ENCODE measurements around the gene FGD5. TPM values are rescaled to one million over a fixed set of nuclear protein-coding genes. Genes with fewer than 3 reads are reported as not detected.

Gene FGD5
- total RNA-seq, 2 donors from 2014 or later, result not detected

GRCh38 chr3:14779069-14779685 is 39.6 kb upstream of the FGD5 start:
- Mint-ChIP-seq H3K4me3 (no peak overlapping the region), H3K4me1 (no peaks in the 10 kb centered on the region), H3K27me3 (peaks cover 21% of the 10 kb centered on the region), H3K36me3 (ENCODE audit: low read depth) (no peaks in the 10 kb centered on the region), H3K27ac (no peak overlapping the region)
- no peak for ATAC-seq
- no peak for DNase-seq
- H3K9me3 ChIP-seq (ENCODE audit: control insufficient read depth, low read length, poor library complexity, severe bottlenecking), result no peaks in the 10 kb centered on the region

GRCh38 chr3:14780927-14781507 is 37.7 kb upstream of the FGD5 start:
- no peaks in the 10 kb centered on the region for H3K36me3 Mint-ChIP-seq (ENCODE audit: low read depth)
- H3K27ac Mint-ChIP-seq, result no peak overlapping the region
- no peak for DNase-seq
- no peaks in the 10 kb centered on the region for H3K4me1 Mint-ChIP-seq
- no peak for ATAC-seq
- H3K9me3 ChIP-seq (ENCODE audit: control insufficient read depth, low read length, poor library complexity, severe bottlenecking), result no peaks in the 10 kb centered on the region
- H3K4me3 Mint-ChIP-seq, result no peak overlapping the region
- H3K27me3 Mint-ChIP-seq, result peaks cover 34% of the 10 kb centered on the region

GRCh38 chr3:14783480-14784086 is 35.2 kb upstream of the FGD5 start:
- peaks cover 47% of the 10 kb centered on the region for H3K27me3 Mint-ChIP-seq
- ATAC-seq (no peak), DNase-seq (no peak)
- H3K27ac Mint-ChIP-seq, result no peak overlapping the region
- no peaks in the 10 kb centered on the region for H3K9me3 ChIP-seq (ENCODE audit: control insufficient read depth, low read length, poor library complexity, severe bottlenecking)
- no peaks in the 10 kb centered on the region for H3K36me3 Mint-ChIP-seq (ENCODE audit: low read depth)
- no peak overlapping the region for H3K4me3 Mint-ChIP-seq
- H3K4me1 Mint-ChIP-seq, result no peaks in the 10 kb centered on the region

GRCh38 chr3:14784087-14784681 is 34.6 kb upstream of the FGD5 start:
- Mint-ChIP-seq H3K4me3 (no peak overlapping the region), H3K27me3 (peaks cover 48% of the 10 kb centered on the region), H3K36me3 (ENCODE audit: low read depth) (no peaks in the 10 kb centered on the region), H3K4me1 (no peaks in the 10 kb centered on the region), H3K27ac (no peak overlapping the region)
- ATAC-seq (no peak), DNase-seq (no peak)
- no peaks in the 10 kb centered on the region for H3K9me3 ChIP-seq (ENCODE audit: control insufficient read depth, low read length, poor library complexity, severe bottlenecking)

- DNase-seq, result no peak
- no peak for ATAC-seq
- Mint-ChIP-seq H3K4me3 (no peak overlapping the region), H3K27ac (no peak overlapping the region), H3K4me1 (peaks cover 3% of the 10 kb centered on the region), H3K36me3 (ENCODE audit: low read depth) (peaks cover 2% of the 10 kb centered on the region), H3K27me3 (peaks cover 53% of the 10 kb centered on the region)
- no peaks in the 10 kb centered on the region for H3K9me3 ChIP-seq (ENCODE audit: control insufficient read depth, low read length, poor library complexity, severe bottlenecking)
Observed at GRCh38 chr3:14785207-14786155, 33.3 kb upstream of the FGD5 start.

GRCh38 chr3:14786369-14786768 is 32.4 kb upstream of the FGD5 start:
- no peak for DNase-seq
- H3K27ac Mint-ChIP-seq, result no peak overlapping the region
- no peak overlapping the region for H3K4me3 Mint-ChIP-seq
- H3K27me3 Mint-ChIP-seq, result peaks cover 62% of the 10 kb centered on the region
- peaks cover 6% of the 10 kb centered on the region for H3K4me1 Mint-ChIP-seq
- H3K9me3 ChIP-seq (ENCODE audit: control insufficient read depth, low read length, poor library complexity, severe bottlenecking), result no peaks in the 10 kb centered on the region
- H3K36me3 Mint-ChIP-seq (ENCODE audit: low read depth), result peaks cover 2% of the 10 kb centered on the region
- no peak for ATAC-seq

GRCh38 chr3:14787630-14788029 is 31.1 kb upstream of the FGD5 start:
- Mint-ChIP-seq H3K4me3 (no peak overlapping the region), H3K27ac (no peak overlapping the region), H3K4me1 (peaks cover 6% of the 10 kb centered on the region), H3K36me3 (ENCODE audit: low read depth) (peaks cover 2% of the 10 kb centered on the region), H3K27me3 (peaks cover 65% of the 10 kb centered on the region)
- H3K9me3 ChIP-seq (ENCODE audit: control insufficient read depth, low read length, poor library complexity, severe bottlenecking), result no peaks in the 10 kb centered on the region
- ATAC-seq (no peak), DNase-seq (no peak)

- no peaks in the 10 kb centered on the region for H3K9me3 ChIP-seq (ENCODE audit: control insufficient read depth, low read length, poor library complexity, severe bottlenecking)
- Mint-ChIP-seq H3K27me3 (peaks cover 66% of the 10 kb centered on the region), H3K27ac (no peak overlapping the region), H3K4me1 (peaks cover 6% of the 10 kb centered on the region), H3K36me3 (ENCODE audit: low read depth) (peaks cover 2% of the 10 kb centered on the region), H3K4me3 (no peak overlapping the region)
- no peak for ATAC-seq
- DNase-seq, result no peak
Observed at GRCh38 chr3:14788644-14789043, 30.1 kb upstream of the FGD5 start.

GRCh38 chr3:14789221-14789620 is 29.5 kb upstream of the FGD5 start:
- peaks cover 63% of the 10 kb centered on the region for H3K27me3 Mint-ChIP-seq
- DNase-seq, result no peak
- no peak overlapping the region for H3K4me3 Mint-ChIP-seq
- H3K4me1 Mint-ChIP-seq, result peaks cover 6% of the 10 kb centered on the region
- no peaks in the 10 kb centered on the region for H3K9me3 ChIP-seq (ENCODE audit: control insufficient read depth, low read length, poor library complexity, severe bottlenecking)
- H3K27ac Mint-ChIP-seq, result peak overlapping the region; percentile 62
- peaks cover 2% of the 10 kb centered on the region for H3K36me3 Mint-ChIP-seq (ENCODE audit: low read depth)
- ATAC-seq, result no peak

GRCh38 chr3:14789640-14790285 is 29.0 kb upstream of the FGD5 start:
- no peak for ATAC-seq
- Mint-ChIP-seq H3K27me3 (peaks cover 58% of the 10 kb centered on the region), H3K4me3 (no peak overlapping the region), H3K36me3 (ENCODE audit: low read depth) (peaks cover 2% of the 10 kb centered on the region), H3K27ac (peak overlapping the region; percentile 62), H3K4me1 (peaks cover 6% of the 10 kb centered on the region)
- no peak for DNase-seq
- no peaks in the 10 kb centered on the region for H3K9me3 ChIP-seq (ENCODE audit: control insufficient read depth, low read length, poor library complexity, severe bottlenecking)

- Mint-ChIP-seq H3K4me1 (peaks cover 6% of the 10 kb centered on the region), H3K36me3 (ENCODE audit: low read depth) (peaks cover 2% of the 10 kb centered on the region), H3K4me3 (no peak overlapping the region), H3K27ac (no peak overlapping the region), H3K27me3 (peaks cover 41% of the 10 kb centered on the region)
- peak; percentile 59 for ATAC-seq
- DNase-seq, result peak in 2 of 3 donors; percentile 24 to 32
- H3K9me3 ChIP-seq (ENCODE audit: control insufficient read depth, low read length, poor library complexity, severe bottlenecking), result no peaks in the 10 kb centered on the region
Observed at GRCh38 chr3:14791343-14791945, 27.3 kb upstream of the FGD5 start.

- no peaks in the 10 kb centered on the region for H3K9me3 ChIP-seq (ENCODE audit: control insufficient read depth, low read length, poor library complexity, severe bottlenecking)
- no peak overlapping the region for H3K4me3 Mint-ChIP-seq
- peaks cover 6% of the 10 kb centered on the region for H3K4me1 Mint-ChIP-seq
- no peak overlapping the region for H3K27ac Mint-ChIP-seq
- peaks cover 2% of the 10 kb centered on the region for H3K36me3 Mint-ChIP-seq (ENCODE audit: low read depth)
- DNase-seq (no peak), ATAC-seq (no peak)
- peaks cover 36% of the 10 kb centered on the region for H3K27me3 Mint-ChIP-seq
Observed at GRCh38 chr3:14792691-14793121, 26.1 kb upstream of the FGD5 start.
